SK-N-MC (cell line): ENCODE results near the gene PRM1.

Experiments used
- EZH2 ChIP-seq: fragments of 200-600 bp; sonication (generic); IDR thresholded peaks from one replicate; pipeline ENCODE4 v1.6.1; 2017; ENCODE audit warnings: antibody characterized with exemption
- POLR2AphosphoS5 ChIP-seq: IDR thresholded peaks from 2 replicates; pipeline ENCODE4 v1.6.1; 2012; ENCODE audit warnings: mild to moderate bottlenecking, low read depth, low read length, borderline replicate concordance

- no peak for TF ChIP-seq EZH2
- no peak for TF ChIP-seq POLR2AphosphoS5
Measured at GRCh38 chr16:11319529-11320146, 38.5 kb upstream of the PRM1 start.
